Sigmoid colon (tissue), 3 donors: ENCODE data around the gene SLC5A4.

ENCODE experiments used
- POLR2A ChIP-seq, 2 donors: fragments of 450-650 bp; IDR thresholded peaks; one replicate each; pipeline ENCODE4 v1.6.1; 2016; ENCODE audit warnings: antibody characterized with exemption in 2 of 2, mild to moderate bottlenecking in 2 of 2, moderate library complexity in 2 of 2
- TF ChIP-seq, protein P1 (sequence below), 4 experiments: fragments of 450-650 bp in 3 of 4; fragments of 200-600 bp in 1 of 4; IDR thresholded peaks; one replicate each; pipeline ENCODE4 v1.5.1; 2016 to 2019; ENCODE audit warnings: antibody characterized with exemption in 4 of 4, mild to moderate bottlenecking in 3 of 4, moderate library complexity in 2 of 4

DNA sequence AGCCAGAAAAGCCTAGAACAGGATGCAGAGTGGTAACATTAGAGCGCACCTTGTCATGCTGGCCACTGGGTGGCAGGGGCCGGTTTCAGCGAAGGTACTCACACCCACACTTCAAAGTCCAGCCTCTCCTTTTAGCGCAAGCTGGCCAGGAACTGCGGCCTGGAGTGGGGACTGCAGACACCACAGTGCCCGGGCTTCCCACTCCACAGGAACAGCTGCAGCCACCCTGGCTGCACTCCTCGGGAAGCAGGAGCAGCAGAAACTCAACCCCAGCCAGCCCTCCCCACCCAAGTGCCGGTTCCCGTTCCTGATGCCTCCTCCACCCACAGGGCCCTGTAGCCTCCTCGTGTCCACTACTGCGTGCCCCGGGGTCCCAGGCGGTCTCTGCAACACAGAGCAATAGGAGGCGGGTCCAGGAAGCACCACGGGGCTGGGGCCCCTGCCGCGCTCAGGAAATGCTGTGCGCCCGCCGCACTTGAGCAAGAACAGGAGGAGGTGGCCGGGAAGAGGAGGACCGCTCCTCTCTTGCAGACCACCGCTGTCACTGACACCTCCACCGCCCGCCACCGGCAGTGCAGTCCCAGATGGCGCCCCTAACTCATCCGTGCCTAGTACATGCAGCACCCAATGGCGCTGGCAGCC, 52.5 kb downstream of the SLC5A4 start:
- no peak for TF ChIP-seq POLR2A (IDR thresholded peaks at IDR 0.05)
- TF ChIP-seq, protein P1, sequence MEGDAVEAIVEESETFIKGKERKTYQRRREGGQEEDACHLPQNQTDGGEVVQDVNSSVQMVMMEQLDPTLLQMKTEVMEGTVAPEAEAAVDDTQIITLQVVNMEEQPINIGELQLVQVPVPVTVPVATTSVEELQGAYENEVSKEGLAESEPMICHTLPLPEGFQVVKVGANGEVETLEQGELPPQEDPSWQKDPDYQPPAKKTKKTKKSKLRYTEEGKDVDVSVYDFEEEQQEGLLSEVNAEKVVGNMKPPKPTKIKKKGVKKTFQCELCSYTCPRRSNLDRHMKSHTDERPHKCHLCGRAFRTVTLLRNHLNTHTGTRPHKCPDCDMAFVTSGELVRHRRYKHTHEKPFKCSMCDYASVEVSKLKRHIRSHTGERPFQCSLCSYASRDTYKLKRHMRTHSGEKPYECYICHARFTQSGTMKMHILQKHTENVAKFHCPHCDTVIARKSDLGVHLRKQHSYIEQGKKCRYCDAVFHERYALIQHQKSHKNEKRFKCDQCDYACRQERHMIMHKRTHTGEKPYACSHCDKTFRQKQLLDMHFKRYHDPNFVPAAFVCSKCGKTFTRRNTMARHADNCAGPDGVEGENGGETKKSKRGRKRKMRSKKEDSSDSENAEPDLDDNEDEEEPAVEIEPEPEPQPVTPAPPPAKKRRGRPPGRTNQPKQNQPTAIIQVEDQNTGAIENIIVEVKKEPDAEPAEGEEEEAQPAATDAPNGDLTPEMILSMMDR (IDR thresholded peaks at IDR 0.05): peak in 2 of 4 experiments; percentile 9 to 35
